HepG2 (cell line): Measurements from ENCODE around the gene NOTUM. TPM values are rescaled to one million over a fixed set of nuclear protein-coding genes. Genes with fewer than 3 reads are reported as not detected.

Source experiments
- ADNP ChIP-seq: sonication (generic); formaldehyde crosslinking; IDR thresholded peaks from 2 replicates; pipeline ENCODE4 v1.4.0; 2020; ENCODE audit warnings: missing genetic modification reagents
- ARNT2 ChIP-seq: sonication (generic); formaldehyde crosslinking; IDR thresholded peaks from 2 replicates; pipeline ENCODE4 v1.8.0; 2022; ENCODE audit warnings: mild to moderate bottlenecking, low read depth, missing genetic modification reagents, moderate library complexity
- DR1 ChIP-seq: sonication (generic); formaldehyde crosslinking; IDR thresholded peaks from 2 replicates; pipeline ENCODE4 v1.8.0; 2021; ENCODE audit warnings: mild to moderate bottlenecking, missing genetic modification reagents, inconsistent platforms
- HES4 ChIP-seq: sonication (generic); formaldehyde crosslinking; IDR thresholded peaks from 2 replicates; pipeline ENCODE4 v1.9.0; 2021; ENCODE audit warnings: mild to moderate bottlenecking, missing genetic modification reagents, borderline replicate concordance
- IRF2 ChIP-seq: IDR thresholded peaks from 2 replicates; pipeline ENCODE4 v1.6.1; 2018; ENCODE audit warnings: missing genetic modification reagents, missing compliant biosample characterization
- MED13 ChIP-seq: sonication (generic); formaldehyde crosslinking; IDR thresholded peaks from 2 replicates; pipeline ENCODE4 v1.5.0; 2020; ENCODE audit warnings: missing genetic modification reagents
- MTF2 ChIP-seq: sonication (generic); formaldehyde crosslinking; IDR thresholded peaks from 2 replicates; pipeline ENCODE4 v1.5.0; 2020; ENCODE audit warnings: missing genetic modification reagents, borderline replicate concordance
- NFYB ChIP-seq: sonication (generic); formaldehyde crosslinking; IDR thresholded peaks from 2 replicates; pipeline ENCODE4 v1.4.0; 2020; ENCODE audit warnings: missing genetic modification reagents
- NRL ChIP-seq: sonication (generic); formaldehyde crosslinking; IDR thresholded peaks from 2 replicates; pipeline ENCODE4 v1.5.0; 2020; ENCODE audit warnings: missing genetic modification reagents, mild to moderate bottlenecking, moderate library complexity, borderline replicate concordance
- PRPF4 ChIP-seq: fragments of 200-400 bp; formaldehyde crosslinking; IDR thresholded peaks from 2 replicates; pipeline ENCODE4 v1.6.1; 2016; ENCODE audit warnings: low read length, low read depth; ENCODE audit not compliant: poor library complexity, severe bottlenecking
- RELA ChIP-seq: sonication (generic); formaldehyde crosslinking; IDR thresholded peaks from 2 replicates; pipeline ENCODE4 v1.4.0; 2020; ENCODE audit warnings: missing genetic modification reagents
- RFXAP ChIP-seq: sonication (generic); formaldehyde crosslinking; IDR thresholded peaks from 2 replicates; pipeline ENCODE4 v1.4.0; 2020; ENCODE audit warnings: missing genetic modification reagents, borderline replicate concordance
- TAF1 ChIP-seq: sonication (generic); formaldehyde crosslinking; IDR thresholded peaks from 2 replicates; pipeline ENCODE4 v1.4.0; 2020; ENCODE audit warnings: missing genetic modification reagents
- ZBTB42 ChIP-seq: sonication (generic); formaldehyde crosslinking; IDR thresholded peaks from 2 replicates; pipeline ENCODE4 v1.5.0; 2020; ENCODE audit warnings: mild to moderate bottlenecking, missing genetic modification reagents
- ZNF180 ChIP-seq: sonication (generic); formaldehyde crosslinking; IDR thresholded peaks from 2 replicates; pipeline ENCODE4 v1.4.0; 2020; ENCODE audit warnings: low read depth, missing genetic modification reagents, borderline replicate concordance
- ZNF253 ChIP-seq: sonication (generic); formaldehyde crosslinking; IDR thresholded peaks from 2 replicates; pipeline ENCODE4 v1.8.0; 2022; ENCODE audit warnings: mild to moderate bottlenecking, missing genetic modification reagents, borderline replicate concordance
- ZNF558 ChIP-seq: sonication (generic); formaldehyde crosslinking; IDR thresholded peaks from 2 replicates; pipeline ENCODE4 v1.9.0; 2022; ENCODE audit warnings: mild to moderate bottlenecking, missing genetic modification reagents, borderline replicate concordance
- ZNF563 ChIP-seq: sonication (generic); formaldehyde crosslinking; IDR thresholded peaks from 2 replicates; pipeline ENCODE4 v1.8.0; 2022; ENCODE audit warnings: mild to moderate bottlenecking, moderate library complexity, missing genetic modification reagents
- ZZZ3 ChIP-seq: sonication (generic); formaldehyde crosslinking; IDR thresholded peaks from 2 replicates; pipeline ENCODE4 v1.4.0; 2020; ENCODE audit warnings: missing genetic modification reagents, mild to moderate bottlenecking, borderline replicate concordance
- polyA plus RNA-seq, 8 experiments: library from polyadenylated mRNA; depleted of rRNA in 3 of 8; stranded (reverse) in 7 of 8; unstranded in 1 of 8; fragments of >200 nt; fragmentation: Illumina TruSeq in 4 of 8; extraction: Trizol in 4 of 8; gene quantifications; 2 replicates each; pipeline versions ENCODE4 v1.2.1 to v1.2.3, GENCODE V29; 2011 to 2016; ENCODE audit warnings: low read depth in 4 of 8, missing spikeins in 1 of 8, mixed read lengths in 1 of 8; ENCODE audit not compliant: insufficient read depth in 1 of 8
- total RNA-seq, 5 experiments: library from RNA; depleted of rRNA; stranded (reverse); fragments of >200 nt; fragmentation: Illumina TruSeq; extraction: Trizol; gene quantifications; 2 replicates each; pipeline ENCODE4 v1.2.3, GENCODE V29; 2016; ENCODE audit warnings: low read depth in 1 of 5
- TF ChIP-seq, protein P1 (sequence below): sonication (generic); formaldehyde crosslinking; IDR thresholded peaks from 2 replicates; pipeline ENCODE4 v1.4.0; 2020; ENCODE audit warnings: low read depth, mild to moderate bottlenecking, missing genetic modification reagents
- TF ChIP-seq, protein P2 (sequence below): sonication (generic); formaldehyde crosslinking; conservative IDR thresholded peaks from 2 replicates; pipeline ENCODE4 v1.8.0; 2022; ENCODE audit warnings: mild to moderate bottlenecking, moderate library complexity, missing genetic modification reagents
- TF ChIP-seq, protein P3 (sequence below): sonication (generic); formaldehyde crosslinking; conservative IDR thresholded peaks from 2 replicates; pipeline ENCODE4 v1.8.1; 2023; ENCODE audit warnings: missing genetic modification reagents
- TF ChIP-seq, protein P4 (sequence below), 2 experiments: fragments of 450-650 bp in 1 of 2; sonication (generic) in 1 of 2; formaldehyde crosslinking; IDR thresholded peaks; 2 replicates each; pipeline versions ENCODE4 v1.5.0 to v1.8.0; 2020 to 2022; ENCODE audit warnings: mild to moderate bottlenecking in 1 of 2, missing genetic modification reagents in 1 of 2

Gene NOTUM
- total and polyA plus RNA-seq, 2 of the 13 experiments (the other 11 are each of a cell fraction or from before 2014, with no cell fraction given), result 150 to 160 TPM

DNA sequence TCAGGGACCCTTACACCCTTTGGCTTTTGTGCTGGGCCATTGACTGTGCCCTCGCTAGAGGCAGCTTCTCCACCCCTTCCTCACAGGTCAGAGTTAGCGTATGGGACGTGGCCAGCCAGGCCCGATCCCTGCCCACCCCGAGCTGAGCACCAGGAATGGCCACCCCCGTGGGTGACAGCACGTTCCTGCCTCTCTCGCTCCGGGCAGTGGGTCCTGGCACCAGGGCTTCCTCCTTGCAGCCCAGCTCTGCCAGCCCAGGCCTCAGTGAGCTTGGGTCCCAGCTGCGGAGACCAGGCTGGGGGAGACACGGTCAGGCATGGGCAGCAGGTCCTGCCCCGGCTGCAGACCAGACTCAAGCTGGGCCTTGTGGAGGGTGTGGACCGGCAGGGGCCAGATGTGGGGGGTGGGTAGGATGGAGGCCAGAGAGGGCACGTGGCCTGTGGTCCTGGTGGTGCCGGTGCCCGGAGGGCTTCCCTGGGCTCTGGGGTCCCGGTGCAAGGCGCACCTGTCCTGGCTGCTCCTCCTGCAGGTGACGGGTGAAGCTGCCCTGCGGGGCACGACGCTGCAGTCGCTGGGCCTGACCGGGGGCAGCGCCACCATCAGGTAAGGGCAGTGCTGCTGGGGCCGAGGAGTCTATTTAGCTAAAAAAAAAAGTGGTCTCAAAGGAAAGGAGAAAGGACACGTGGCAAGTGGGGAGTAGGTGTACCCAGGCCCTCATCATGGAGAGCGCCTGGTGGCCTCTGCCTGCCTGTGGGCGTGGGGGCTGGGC is 34.7 kb upstream of the NOTUM start (continued):
- TF ChIP-seq HES4 (CRISPR knock-in tag) (no peak; the same call in 1 of the 2 replicates), MED13 (no peak; the same call in none of the 2 replicates), NRL (CRISPR knock-in tag) (peak; percentile 83), ZZZ3 (CRISPR knock-in tag) (no peak), ZNF180 (CRISPR knock-in tag) (peak; percentile 90), ZBTB42 (CRISPR knock-in tag) (0 out of 2 replicates have a peak, but pooled peaks have one; percentile 31), DR1 (CRISPR knock-in tag) (peak; percentile 83; the same call in 1 of the 2 replicates), PRPF4 (no peak), RFXAP (CRISPR knock-in tag) (no peak), RELA (CRISPR knock-in tag) (no peak; the same call in 1 of the 2 replicates), TAF1 (peak; percentile 64), IRF2 (CRISPR knock-in tag) (peak; percentile 53; the same call in 1 of the 2 replicates), ZNF253 (CRISPR knock-in tag) (peak; percentile 88; the same call in 1 of the 2 replicates), ZNF563 (peak; percentile 46; the same call in 1 of the 2 replicates), ADNP (CRISPR knock-in tag) (no peak), ZNF558 (CRISPR knock-in tag) (0 out of 2 replicates have a peak, but pooled peaks have one; percentile 1), NFYB (CRISPR knock-in tag) (0 out of 2 replicates have a peak, but pooled peaks have one; percentile 19), ARNT2 (CRISPR knock-in tag) (peak; percentile 74), MTF2 (CRISPR knock-in tag) (no peak)
- TF ChIP-seq, protein P1, sequence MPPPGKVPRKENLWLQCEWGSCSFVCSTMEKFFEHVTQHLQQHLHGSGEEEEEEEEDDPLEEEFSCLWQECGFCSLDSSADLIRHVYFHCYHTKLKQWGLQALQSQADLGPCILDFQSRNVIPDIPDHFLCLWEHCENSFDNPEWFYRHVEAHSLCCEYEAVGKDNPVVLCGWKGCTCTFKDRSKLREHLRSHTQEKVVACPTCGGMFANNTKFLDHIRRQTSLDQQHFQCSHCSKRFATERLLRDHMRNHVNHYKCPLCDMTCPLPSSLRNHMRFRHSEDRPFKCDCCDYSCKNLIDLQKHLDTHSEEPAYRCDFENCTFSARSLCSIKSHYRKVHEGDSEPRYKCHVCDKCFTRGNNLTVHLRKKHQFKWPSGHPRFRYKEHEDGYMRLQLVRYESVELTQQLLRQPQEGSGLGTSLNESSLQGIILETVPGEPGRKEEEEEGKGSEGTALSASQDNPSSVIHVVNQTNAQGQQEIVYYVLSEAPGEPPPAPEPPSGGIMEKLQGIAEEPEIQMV, result no peak; the same call in 1 of the 2 replicates
- TF ChIP-seq, protein P2, sequence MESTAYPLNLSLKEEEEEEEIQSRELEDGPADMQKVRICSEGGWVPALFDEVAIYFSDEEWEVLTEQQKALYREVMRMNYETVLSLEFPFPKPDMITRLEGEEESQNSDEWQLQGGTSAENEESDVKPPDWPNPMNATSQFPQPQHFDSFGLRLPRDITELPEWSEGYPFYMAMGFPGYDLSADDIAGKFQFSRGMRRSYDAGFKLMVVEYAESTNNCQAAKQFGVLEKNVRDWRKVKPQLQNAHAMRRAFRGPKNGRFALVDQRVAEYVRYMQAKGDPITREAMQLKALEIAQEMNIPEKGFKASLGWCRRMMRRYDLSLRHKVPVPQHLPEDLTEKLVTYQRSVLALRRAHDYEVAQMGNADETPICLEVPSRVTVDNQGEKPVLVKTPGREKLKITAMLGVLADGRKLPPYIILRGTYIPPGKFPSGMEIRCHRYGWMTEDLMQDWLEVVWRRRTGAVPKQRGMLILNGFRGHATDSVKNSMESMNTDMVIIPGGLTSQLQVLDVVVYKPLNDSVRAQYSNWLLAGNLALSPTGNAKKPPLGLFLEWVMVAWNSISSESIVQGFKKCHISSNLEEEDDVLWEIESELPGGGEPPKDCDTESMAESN (CRISPR knock-in tag), result no peak; the same call in none of the 2 replicates
- TF ChIP-seq, protein P3, sequence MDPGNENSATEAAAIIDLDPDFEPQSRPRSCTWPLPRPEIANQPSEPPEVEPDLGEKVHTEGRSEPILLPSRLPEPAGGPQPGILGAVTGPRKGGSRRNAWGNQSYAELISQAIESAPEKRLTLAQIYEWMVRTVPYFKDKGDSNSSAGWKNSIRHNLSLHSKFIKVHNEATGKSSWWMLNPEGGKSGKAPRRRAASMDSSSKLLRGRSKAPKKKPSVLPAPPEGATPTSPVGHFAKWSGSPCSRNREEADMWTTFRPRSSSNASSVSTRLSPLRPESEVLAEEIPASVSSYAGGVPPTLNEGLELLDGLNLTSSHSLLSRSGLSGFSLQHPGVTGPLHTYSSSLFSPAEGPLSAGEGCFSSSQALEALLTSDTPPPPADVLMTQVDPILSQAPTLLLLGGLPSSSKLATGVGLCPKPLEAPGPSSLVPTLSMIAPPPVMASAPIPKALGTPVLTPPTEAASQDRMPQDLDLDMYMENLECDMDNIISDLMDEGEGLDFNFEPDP, result no peak; the same call in 1 of the 2 replicates
- TF ChIP-seq, protein P4, sequence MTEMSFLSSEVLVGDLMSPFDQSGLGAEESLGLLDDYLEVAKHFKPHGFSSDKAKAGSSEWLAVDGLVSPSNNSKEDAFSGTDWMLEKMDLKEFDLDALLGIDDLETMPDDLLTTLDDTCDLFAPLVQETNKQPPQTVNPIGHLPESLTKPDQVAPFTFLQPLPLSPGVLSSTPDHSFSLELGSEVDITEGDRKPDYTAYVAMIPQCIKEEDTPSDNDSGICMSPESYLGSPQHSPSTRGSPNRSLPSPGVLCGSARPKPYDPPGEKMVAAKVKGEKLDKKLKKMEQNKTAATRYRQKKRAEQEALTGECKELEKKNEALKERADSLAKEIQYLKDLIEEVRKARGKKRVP (CRISPR knock-in tag; IDR thresholded peaks at IDR 0.05), result no peak
